Skin of body (tissue), 2 donors: Measurements from ENCODE around the gene TFB2M. TPM values are rescaled to one million over a fixed set of nuclear protein-coding genes. Genes with fewer than 3 reads are reported as not detected.
"Not testable (repeated sequence)": the region's sequence is repeated elsewhere in the genome, so short reads cannot be mapped to it uniquely, and the experiment has no call there.

Experiments
- DNase-seq: peaks from one replicate; lab custom pipeline; 2025; lab: John Stamatoyannopoulos, UW
- total RNA-seq: library from RNA; depleted of rRNA; stranded (reverse); fragments of >200 nt; gene quantifications from one replicate; pipeline ENCODE4 v1.2.3, GENCODE V29; 2014

TFB2M gene
- total RNA-seq, 1 donor from 2014 or later, result 15.5 TPM

DNA sequence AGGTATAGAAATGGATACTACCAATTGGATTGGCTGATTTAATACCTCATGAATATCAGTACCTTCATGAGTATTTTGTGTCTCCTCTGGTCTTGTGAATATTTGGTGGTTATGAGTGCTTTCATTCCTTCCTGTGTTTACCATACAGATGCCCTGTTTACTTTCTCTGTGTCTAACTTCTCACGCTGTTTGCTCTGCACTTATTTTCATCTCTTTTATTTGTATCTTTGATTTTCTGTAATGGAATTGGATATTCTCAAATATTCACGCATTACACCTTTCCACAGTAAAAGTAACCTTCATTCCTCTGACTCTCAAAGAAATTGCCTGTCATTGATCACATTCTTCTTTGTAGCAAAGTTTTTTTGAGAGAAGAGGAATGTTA is 17.0 kb upstream of the TFB2M start:
- DNase-seq, result no peak

DNA sequence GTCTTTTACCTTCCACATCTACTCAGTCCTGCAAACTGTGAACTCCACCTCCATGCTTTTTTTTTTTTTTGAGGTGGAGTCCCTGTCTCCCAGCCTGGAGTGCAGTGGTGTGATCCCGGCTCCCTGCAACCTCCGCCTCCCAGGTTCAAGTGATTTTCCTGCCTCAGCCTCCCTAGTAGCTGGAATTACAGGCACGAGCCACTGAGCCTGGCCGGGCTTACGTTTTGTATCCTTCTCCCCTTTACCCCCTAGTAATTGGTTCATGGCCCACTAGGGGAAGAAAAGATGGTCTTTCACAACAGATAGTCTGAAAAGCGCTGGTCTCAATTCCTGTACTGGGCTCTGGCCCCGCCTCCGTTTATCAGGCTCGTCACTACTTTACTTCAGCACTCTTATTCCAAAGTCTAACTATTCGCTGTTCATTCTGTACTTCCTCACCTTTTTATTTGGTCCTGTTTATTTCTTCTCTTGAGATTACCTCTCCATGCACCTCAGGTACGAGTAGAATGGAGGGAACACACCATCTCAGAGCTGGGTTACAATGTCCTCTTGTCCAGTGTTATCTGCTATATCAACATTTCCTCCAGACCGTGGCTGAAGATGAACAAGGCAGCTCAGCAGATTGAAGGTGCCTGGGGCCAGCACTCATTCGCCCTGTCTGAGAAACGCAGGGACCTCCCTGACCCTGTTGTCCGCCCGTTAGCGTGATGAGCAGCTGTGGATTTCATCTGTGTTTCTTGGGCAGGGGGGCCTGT is 16.4 kb upstream of the TFB2M start:
- no peak for DNase-seq

DNA sequence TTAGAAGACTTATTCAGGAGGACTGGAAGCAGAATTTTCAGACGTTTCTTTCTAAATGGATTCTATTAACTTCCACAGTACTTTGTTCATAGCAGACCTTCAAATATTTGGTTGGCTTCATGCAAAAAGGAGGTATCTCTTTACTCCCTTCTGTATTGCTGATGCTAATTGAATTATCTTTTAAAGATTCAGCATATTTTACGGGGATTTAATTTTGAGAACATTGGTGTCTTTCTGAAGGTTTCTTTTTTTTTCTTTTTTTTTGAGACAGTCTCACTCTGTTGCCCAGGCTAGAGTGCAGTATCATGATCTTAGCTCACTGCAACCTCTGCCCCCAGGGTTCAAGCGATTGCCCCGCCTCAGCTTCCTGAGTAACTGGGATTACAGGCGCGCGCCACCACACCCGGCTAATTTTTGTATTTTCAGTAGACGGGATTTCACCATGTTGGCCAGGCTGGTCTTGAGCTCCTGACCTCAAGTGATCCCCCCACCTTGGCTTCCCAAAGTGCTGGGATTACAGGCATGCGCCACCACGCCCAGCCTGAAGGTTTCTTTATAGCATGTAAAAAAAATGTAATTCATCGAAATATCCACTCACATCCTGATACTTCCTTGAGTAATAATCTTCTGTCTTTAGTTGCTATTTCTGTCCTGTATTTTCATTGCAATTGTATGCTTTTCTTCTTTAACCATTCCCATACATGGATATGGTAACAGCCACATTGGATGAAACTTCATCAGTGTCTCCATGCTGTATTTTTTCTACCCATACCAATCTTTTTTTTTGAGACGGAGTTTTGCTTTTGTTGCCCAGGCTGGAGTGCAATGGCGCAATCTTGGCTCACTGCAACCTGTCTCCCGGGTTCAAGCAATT is 14.7 kb upstream of the TFB2M start:
- no peak for DNase-seq

DNA sequence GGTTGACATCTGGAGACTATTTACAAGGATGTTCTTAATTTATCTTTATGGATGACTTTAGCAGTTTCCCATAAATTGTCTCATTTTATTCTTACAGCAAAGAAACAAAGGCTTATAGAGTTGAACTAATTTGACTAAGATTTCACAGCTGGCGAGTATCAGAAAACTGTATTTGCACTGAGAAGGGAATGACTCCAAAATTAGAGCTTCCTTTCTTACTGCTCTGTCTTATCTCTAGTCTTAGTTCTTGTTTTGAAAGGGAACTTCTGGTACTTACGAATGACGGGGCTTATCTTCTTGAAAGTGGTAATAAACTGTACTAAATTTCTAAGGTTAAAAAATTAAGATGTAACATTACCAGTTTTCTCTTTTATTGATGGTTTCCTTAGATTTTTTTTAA is 13.8 kb upstream of the TFB2M start:
- peak; percentile 83 for DNase-seq

DNA sequence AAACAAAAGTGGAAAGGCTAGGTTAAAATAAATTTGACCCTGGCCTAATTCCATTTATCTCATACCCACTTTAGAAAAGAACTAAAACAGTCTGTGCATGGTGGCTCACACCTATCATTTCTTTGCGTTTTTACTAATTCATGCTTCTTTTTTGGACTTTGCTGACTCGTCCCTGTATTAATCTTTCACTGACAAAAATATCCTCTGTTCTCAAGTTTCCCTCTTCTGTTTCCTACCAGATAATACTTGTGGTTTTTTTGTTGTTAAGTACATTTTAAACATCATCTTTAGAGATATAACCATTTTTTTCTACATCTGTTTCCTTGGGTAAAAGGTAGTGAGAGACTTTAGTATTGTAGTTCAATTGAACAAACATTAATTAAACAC is 11.7 kb upstream of the TFB2M start:
- no peak for DNase-seq

DNA sequence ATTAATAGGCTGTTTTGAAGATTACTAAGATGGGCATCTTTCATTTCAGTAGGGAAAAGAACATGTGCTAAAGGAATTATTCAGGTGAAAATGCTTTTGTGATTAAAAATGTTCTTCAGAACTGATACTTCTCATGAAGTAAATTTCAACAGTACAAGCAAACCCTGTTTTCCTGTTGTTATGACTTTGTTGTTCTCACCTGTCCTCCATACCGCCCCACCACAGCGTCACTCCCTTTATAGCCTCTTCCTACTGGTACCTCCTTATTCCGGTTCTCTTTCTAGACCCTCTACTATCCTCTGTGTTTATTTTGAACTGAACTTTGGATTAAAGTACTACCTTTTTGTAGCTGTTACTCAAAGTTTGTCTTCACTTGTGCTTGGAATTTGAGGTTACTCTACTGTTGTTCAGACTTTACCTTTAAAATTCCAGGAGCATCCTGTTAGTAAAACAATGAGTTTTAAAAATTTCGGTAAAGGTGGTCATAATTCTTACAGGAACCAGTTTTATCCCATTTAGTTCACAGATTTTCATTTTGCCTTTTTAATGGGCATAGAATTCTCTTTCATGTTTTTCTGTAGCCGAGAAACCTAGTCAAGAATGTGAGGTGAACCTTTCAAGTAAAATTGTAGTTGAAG is 11.1 kb upstream of the TFB2M start:
- no peak for DNase-seq

DNA sequence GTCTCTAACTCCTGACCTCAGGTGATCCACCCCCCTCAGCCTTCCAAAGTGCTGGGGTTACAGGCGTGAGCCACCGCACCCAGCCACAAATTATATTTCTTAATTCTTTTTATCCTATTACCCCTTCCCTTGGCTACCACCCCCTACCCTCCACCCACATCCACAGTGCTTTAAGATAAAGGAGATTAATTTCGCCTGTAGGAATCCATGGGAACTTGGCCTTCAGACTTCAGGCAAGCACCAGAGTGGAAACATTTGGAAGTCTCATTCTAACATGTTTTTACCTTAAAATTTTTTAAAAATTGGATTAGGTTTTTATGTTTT is 10.6 kb upstream of the TFB2M start:
- no peak for DNase-seq

DNA sequence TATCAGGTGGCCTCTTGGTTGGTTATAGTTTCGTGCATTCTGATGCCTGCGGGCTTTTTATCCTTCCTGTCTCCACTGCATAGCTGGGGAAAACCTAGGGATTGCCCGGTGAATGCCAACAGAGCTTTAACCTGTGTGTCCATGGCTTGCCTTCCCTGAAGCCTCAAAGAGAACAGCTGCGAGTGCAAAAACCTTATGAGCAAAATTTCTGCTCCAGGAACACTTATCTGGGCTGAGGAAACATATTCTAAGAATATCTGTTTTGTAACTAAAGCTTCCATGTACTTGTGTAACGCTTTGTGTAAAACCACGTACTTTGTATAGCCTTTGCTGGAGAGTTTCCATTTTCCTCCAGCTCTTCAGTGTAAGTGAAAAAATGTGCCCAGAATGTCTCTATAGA is 7.4 kb upstream of the TFB2M start:
- no peak for DNase-seq

DNA sequence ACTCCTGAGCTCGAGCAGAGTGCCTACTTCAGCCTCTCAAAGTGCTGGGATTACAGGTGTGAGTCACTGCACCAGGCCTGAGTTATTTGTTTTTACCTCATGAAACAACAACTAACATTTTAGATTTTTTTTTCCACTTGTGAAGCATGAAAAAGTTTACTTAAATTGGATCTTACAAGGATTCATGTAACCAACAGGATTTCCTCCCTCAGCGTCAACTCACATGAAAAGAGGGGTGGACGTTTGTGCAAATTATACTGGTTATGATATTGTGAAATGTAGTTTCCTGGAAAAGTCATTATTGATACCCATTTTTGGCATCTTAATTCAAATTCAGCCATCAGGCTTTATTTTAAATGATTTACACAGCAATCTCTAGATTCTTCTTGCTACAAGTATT is 6.7 kb upstream of the TFB2M start:
- DNase-seq, result no peak

DNA sequence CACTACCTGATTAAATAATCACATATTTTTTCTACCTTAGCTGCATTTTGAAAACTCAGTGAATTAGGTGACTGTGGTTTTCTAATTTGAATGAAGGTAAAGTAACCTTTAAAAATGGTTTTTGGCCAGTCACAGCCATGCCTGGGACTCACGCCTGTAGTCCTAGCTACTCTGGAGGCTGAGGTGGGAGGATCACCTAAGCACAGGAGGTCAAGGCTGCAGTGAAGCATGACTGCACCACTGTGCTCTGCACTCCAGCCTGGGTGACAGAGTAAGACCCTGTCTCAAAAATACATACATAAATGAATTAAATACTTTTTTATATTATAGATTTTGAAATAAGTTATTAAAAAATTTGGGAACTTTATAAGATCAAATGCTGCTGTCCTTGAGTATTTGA is 5.9 kb upstream of the TFB2M start:
- no peak for DNase-seq

DNA sequence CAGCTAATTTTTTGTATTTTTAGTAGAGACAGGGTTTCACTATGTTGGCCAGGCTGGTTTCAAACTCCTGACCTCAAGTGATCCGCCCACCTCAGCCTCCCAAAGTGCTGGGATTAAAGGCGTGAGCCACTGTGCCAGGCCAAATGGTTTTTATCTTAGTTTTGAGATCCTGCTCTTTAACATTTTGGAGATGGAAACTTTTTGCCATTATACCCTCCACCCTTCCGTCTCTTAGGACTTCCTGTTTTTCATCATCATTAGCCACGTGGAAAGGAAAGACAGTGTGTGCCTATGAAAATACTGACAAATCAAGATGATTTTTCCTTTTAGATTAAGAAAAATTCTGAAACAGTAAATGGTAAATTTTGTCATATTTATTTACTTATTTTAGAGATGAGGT is 5.2 kb upstream of the TFB2M start:
- DNase-seq, result not testable (repeated sequence)

DNA sequence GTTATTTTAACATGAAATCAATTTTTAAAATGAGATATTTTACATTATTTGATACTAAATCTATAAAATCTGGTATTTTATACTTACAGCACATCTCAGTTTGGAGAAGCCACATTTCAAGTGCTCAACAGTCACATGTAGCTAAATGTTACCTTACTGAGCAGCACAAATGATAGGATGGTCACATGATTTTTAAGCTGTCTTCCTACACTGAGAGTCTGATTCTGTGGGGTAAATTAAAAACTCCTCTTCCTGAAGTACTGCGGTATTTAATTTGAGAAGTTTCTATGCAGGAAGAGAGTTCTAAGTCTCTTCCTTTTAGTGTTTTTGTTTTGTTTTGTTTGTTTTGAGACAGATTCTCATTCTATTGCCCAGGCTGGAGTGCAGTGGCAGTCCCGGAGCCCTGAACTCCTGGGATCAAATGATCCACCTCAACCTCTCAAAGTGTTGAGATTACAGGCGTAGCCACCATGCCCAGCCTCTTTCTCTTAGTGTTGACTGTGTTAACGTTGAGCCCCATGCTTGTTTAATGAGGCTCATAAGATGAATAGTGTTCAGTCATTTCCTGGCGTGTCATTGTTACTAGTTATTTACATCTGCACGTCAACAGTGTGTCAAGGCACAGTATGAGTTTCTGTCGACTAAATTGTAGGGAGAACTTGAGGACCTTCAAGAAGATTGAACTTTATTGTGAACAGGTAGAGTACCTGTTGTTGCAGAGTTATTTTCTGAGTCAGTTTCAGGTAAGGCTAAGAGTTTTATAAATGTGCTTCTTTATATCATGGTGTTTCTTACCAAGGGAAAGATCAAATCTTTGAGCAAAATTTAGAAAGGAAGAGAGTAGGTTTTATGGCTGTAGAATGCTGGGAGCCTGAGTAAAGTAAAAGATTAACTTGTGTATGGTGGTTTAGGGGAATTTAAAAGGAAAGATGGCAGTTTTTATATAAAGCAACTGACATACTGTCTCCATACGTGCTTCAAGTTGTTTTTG is 3.5 kb upstream of the TFB2M start:
- peak; percentile 14 for DNase-seq

DNA sequence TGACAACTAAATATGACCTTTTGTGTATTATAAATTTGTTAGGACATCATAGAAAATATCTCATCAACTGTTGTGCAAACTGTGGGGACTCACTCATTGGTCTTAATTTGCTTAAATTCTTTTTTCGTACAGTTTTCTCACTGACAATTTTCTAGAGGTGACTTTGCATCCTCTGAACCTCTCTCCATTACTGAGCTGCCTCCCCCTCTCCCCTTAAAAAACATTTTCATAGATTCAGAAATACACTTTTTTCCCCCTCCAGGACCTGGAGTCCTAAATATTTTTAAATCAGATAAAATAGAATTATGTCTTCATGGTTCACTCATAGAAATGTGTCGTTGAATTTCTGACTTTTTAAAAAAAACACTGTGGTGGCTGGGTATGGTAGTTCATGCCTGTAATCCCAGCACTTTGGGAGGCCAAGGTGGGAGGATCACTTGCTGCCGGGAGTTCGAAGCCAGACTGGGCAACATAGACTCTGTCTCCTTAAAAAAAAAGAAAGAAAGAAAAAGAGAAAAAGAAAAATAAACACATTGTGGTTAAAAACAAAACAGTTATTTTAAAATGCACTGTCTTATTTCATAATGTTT is 1.7 kb upstream of the TFB2M start:
- DNase-seq, result no peak

DNA sequence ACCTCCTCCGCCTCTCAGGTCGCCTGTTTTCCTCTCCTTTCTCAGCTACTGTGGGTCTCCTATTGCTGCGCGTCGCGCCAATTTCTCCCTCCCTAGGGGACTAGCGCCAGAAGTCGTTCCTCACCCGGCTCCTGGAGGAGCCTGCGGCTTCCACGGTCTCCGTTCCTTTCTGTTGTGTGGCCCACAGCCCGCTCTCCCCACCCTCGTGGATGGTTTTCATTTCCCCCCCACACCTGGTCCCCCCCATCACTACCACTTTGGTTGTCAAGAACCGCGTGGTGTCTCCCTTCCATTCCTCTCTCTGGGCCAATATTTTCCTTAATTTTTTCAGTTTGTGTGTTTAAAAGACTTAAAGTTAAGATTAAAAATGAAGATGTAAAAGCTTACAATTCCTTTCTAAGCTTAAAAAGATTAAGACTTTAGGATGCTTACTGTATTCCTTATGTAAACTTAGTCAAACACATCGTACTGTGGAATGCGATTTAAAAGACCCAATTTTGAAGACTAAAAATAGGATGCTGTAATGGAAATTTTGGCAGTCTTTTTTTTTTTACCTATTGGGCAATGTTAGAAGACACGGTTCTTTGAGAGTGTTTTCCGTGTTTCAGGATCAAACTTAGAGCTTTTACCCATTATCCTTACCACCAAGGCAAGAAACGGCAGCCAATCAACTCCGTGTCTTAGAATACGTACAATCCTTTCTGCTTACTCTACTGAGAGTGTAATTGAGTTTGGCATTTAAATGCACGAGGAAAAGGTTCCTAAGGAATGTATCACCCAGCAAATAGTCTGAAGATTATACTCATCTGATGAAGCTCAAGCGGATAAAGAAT is 968 bp upstream of the TFB2M start:
- DNase-seq, result peak; percentile 51

DNA sequence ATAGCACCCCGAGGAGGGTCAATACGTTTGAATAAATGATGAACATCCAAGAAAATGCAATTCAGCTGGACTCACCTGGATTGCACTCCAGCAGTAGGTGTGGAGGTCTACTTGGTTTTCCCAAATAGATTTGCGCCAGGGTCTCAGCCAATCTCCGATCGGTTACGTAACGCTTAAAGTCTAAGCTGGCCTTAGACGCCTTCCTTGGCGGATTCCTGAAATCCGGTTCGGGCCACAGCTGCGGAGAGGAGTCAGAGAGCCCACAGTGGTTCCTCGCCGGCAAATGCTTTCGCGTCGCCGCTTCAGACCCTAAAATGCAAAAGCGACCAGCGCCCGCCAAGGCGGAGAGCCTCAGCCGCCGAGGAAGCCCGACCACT is 322 bp downstream of the TFB2M start:
- DNase-seq, result no peak

DNA sequence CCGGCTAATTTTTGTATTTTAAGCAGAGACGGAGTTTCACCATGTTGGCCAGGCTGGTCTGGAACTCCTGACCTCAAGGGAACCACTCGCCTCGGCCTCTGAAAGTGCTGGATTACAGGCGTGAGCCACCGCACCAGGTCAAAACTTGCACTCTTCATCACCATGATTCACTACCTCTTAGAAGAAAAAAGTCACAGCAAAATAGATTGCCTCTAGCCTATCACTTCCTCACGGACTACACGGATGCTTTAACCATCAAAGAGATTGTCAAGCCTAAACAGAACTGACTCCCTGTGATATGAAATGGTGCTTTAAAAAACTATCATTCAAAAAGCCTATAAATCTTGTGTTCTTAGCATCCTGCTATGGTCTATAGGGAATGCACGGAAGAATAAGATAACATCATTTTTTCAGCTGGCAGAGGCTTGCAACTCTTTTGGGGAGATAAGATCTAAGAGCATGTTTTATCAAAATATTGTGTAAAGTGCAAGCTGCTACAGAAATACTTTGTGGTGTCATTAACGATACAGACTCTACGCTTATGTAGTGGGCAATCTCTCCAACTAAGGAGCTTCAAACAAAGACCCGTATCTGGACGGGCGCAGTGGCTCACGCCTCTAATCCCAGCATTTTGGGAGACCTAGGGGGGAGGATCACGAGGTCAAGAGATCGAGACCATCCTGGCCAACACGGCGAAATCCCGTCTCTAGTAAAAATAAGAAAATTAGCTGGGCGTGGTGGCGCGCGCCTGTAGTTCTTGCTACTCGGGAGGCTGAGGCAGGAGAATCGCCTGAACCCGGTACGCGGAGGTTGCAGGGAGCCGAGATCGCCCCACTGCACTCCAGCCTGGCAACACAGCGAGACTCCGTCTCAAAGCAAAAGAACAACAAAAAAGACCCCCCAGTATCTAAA is 966 bp downstream of the TFB2M start:
- no peak for DNase-seq

DNA sequence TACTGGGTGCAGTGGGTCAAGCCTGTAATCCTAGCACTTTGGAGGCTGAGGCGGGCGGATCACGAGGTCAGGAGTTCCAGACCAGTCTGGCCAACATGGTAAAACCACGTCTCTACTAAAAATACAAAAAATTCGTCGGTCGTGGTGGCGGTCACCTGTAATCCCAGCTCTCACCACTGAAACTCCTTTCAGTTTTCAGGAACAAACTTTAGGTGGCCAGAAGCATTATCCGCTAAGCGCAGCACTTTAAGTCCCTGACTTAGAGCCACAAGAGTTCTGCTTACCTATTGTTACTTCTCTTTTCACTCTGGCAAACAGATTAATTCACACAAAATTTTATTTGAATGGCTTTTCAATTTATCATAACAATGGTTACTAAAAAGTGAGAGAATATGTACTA is 5.2 kb downstream of the TFB2M start:
- DNase-seq, result not testable (repeated sequence)

DNA sequence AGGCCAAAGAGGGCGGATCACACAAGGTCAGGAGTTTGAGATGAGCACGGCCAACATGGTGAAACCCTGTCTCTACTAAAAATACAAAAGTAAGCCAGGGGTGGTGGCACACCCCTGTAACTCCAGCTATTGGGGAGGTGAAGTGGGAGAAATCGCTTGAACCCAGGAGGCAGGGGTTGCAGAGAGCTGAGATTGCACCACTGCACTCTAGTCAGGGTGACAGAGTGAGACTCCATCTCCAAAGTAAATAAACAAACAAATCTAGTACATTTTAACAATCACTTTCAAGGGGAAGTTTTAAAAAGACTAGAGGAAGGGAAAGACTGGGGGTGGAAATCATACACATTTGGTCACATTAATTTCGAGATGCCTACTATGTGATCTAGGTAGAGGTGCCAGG is 6.8 kb downstream of the TFB2M start:
- no peak for DNase-seq

DNA sequence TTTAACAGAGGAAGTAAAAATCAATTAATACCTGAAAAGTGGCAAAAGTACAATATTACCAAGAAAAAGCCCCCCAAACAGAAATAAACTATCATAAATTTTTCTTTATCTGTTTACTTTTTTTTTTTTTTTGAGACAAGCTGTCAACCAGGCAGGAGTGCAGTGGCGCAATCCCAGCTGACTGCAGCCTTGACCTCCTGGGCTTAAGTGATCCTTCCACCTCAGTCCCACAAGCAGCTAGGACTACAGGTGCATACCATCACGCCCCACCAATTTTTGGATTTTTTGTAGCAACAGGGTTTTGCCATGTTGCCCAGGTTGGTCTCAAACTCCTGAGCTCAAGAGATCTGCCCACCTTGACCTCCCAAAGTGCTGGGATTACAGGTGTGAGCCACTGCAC is 8.0 kb downstream of the TFB2M start:
- DNase-seq, result no peak
